Measurements from ENCODE around the gene RAVER1. TPM values are rescaled to one million over a fixed set of nuclear protein-coding genes. Genes with fewer than 3 reads are reported as not detected.
A peak's percentile ranks its signal among the peaks of the same experiment; 100 is the strongest.

RAVER1 gene
- total and polyA plus RNA-seq, 2 of the 8 experiments (the other 6 are each of a cell fraction or from before 2014, with no cell fraction given), result 5.7 to 70.5 TPM

GRCh38 chr19:10295305-10295846 lies 38.0 kb downstream of the RAVER1 start (continued):
- TF ChIP-seq CHD7 (IDR thresholded peaks at IDR 0.05; ENCODE audit: insufficient replicate concordance, low read length), result no peak
- peak; percentile 65 for TF ChIP-seq MAX (IDR thresholded peaks at IDR 0.05)
- no peak for TF ChIP-seq RXRA (IDR thresholded peaks at IDR 0.05; ENCODE audit: insufficient read depth, low read depth, low read length)
- no peak for TF ChIP-seq TEAD4 (IDR thresholded peaks at IDR 0.05; ENCODE audit: low read depth, low read length)
- TF ChIP-seq KDM5A (IDR thresholded peaks at IDR 0.05; ENCODE audit: low read length), result no peak
- TF ChIP-seq SRF (IDR thresholded peaks at IDR 0.05; ENCODE audit: low read depth, low read length), result no peak
- TF ChIP-seq SUZ12 (IDR thresholded peaks at IDR 0.05; ENCODE audit: low read length), result peak; percentile 60; the same call in 1 of the 2 replicates
- no peak for TF ChIP-seq RFX5 (IDR thresholded peaks at IDR 0.05; ENCODE audit: borderline replicate concordance, low read depth, low read length)
- no peak for TF ChIP-seq ZNF274 (IDR thresholded peaks at IDR 0.05; ENCODE audit: borderline replicate concordance, extremely low read depth, low read length)
- no peak for TF ChIP-seq TAF7 (optimal IDR thresholded peaks at IDR 0.05; ENCODE audit: borderline replicate concordance, low read depth, low read length)
- no peak for TF ChIP-seq SP1 (IDR thresholded peaks at IDR 0.05; ENCODE audit: low read depth, low read length)

Measured in H1 (cell line).